Measurements from ENCODE around the gene SFI1.
"Not testable (repeated sequence)": the region's sequence is repeated elsewhere in the genome, so short reads cannot be mapped to it uniquely, and the experiment has no call there.

DNA sequence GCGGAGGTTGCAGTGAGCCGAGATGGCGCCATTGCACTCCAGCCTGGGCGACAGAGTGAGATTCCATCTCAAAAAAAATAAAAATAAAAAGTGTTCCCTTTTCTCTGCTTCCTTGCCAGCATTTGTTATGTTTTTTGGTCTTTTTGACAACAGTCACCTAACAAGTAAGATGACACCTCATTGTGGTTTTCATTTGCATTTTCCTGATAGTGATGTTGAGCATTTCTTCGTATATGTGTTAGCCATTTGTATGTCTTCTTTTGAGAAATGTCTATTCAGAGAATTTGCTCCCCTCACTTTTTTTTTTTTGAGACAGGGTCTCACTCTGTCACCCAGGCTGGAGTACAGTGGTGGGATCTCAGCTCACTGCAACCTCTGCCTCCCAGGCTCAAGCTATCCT lies 27.8 kb downstream of the SFI1 start:
- not testable (repeated sequence) for TF ChIP-seq POLR2A (IDR thresholded peaks at IDR 0.05)
- TF ChIP-seq, protein P1, sequence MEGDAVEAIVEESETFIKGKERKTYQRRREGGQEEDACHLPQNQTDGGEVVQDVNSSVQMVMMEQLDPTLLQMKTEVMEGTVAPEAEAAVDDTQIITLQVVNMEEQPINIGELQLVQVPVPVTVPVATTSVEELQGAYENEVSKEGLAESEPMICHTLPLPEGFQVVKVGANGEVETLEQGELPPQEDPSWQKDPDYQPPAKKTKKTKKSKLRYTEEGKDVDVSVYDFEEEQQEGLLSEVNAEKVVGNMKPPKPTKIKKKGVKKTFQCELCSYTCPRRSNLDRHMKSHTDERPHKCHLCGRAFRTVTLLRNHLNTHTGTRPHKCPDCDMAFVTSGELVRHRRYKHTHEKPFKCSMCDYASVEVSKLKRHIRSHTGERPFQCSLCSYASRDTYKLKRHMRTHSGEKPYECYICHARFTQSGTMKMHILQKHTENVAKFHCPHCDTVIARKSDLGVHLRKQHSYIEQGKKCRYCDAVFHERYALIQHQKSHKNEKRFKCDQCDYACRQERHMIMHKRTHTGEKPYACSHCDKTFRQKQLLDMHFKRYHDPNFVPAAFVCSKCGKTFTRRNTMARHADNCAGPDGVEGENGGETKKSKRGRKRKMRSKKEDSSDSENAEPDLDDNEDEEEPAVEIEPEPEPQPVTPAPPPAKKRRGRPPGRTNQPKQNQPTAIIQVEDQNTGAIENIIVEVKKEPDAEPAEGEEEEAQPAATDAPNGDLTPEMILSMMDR (IDR thresholded peaks at IDR 0.05) = not testable (repeated sequence)

All from thyroid gland (tissue), 4 donors.